HK-2 (cell line): ENCODE data around the gene SH2D3C.

ENCODE experiments used
- DNase-seq: peaks from one replicate; pipeline ENCODE4 v3.0.0-alpha.2; 2018; ENCODE audit not compliant: unreplicated experiment

The SH2D3C gene, protein sequence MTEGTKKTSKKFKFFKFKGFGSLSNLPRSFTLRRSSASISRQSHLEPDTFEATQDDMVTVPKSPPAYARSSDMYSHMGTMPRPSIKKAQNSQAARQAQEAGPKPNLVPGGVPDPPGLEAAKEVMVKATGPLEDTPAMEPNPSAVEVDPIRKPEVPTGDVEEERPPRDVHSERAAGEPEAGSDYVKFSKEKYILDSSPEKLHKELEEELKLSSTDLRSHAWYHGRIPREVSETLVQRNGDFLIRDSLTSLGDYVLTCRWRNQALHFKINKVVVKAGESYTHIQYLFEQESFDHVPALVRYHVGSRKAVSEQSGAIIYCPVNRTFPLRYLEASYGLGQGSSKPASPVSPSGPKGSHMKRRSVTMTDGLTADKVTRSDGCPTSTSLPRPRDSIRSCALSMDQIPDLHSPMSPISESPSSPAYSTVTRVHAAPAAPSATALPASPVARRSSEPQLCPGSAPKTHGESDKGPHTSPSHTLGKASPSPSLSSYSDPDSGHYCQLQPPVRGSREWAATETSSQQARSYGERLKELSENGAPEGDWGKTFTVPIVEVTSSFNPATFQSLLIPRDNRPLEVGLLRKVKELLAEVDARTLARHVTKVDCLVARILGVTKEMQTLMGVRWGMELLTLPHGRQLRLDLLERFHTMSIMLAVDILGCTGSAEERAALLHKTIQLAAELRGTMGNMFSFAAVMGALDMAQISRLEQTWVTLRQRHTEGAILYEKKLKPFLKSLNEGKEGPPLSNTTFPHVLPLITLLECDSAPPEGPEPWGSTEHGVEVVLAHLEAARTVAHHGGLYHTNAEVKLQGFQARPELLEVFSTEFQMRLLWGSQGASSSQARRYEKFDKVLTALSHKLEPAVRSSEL

DNA sequence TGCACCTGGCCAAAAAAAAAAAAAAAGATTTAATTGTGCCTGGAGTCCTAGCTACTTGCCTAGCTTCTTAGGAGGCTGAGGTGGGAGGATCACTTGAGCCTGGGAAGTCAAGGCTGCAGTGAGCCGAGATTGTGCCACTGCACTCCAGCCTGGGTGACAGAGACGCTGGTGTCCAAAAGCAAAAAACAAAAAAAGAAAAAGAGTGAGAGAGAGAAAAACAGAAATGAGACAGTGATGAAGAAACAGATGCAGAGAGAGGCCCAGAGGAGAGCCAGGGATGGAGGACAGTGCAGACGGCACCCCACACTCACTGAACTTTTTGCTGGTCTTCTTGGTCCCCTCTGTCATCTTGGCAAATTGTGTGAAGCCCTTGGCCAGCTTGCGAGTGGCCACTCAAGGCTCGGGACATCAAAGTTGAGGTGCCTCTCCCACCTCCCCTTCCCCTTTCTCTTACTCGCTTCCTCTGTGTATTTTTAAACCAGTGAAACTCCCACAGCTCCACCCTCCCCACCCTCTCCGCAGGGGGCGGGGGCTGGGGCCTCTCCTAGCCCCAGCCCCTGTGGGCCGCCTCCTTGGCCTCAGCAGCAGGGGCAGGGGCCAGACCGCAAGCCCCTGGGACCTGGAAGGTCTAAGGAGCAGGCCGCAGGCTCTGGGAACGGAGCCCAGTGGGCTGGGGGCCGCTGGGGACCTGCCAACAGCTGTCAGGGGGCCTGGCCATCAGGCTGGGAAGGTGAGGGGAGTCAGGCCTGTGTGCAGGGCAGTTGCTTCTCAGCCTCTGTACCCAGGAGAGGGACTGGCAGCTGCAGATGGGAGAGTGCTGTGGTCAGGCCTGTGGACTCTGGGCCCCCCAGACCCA, at the start of gene SH2D3C:
Gene SH2D3C (minus strand): TSS at position 387 of the 856 bp plus-strand sequence. CDS start 39 bp downstream, at position 348.
- DNase-seq: no peak

DNA sequence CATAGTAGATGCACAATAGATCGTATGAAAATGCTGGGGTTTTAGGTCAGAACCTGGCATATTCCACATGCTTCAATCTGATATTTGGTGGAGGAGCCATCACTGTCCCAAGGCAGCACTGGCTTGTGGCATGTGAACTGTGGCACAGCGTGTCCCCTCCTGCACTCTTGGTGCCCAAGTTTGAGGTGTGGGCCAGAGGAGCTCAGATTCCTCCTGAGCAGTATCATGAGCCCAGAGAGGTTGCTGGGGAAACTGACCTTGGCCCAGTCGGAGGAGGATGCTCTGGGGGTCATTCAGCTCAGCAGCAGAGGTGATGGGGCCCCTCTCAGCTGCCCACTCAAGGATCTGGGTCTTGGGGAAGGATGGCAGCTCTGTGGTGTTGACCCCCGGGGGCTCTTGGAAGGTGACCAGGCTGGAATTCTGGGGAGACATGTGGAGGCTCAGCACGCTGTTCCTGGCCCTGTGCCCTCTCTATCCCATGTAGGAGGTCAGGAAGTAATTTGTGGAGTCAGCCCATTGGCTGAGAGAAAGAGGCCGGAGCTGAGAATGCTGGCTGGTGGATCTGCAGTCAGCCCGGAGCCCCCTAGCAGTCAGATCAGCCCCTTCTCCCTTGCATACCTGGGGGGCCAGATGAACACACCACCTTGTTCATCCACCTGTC, 47.9 kb upstream of the SH2D3C start:
- DNase-seq: no peak

DNA sequence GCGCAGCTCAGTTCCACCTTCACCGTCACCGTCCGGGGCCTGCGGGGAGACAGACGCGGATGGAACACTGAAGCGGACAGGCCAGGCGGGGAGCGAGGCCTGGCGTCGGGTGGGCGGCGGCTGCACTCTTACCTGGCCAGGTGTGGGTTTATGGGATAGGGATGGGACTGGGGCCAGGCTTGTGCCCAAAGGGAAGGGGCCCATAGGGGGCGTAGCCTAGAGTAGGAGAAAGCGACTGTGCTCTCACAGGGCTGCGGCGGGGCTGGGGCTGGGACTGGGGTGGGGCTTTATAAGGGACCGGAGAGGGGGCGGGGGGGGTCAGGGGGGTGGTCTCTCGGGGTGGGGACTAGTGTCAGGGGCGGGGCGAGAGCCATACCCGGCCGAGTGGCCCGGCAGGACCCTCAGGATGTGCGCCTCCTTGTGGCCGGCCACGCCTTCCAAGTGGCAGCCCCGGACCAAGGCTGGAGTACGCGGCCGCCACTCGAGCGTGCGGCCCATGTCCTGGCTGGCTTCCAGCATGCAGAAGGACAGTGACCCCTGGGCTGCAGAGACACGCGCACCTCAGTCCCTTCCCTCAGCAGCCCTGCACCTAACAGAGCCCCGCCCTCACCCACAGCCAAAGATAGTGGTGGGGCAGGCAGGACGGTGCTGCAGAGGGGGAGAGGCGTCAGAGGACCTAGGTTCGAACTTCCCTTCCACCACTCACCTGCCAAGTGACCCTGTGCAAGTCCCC, 47.0 kb upstream of the SH2D3C start:
- DNase-seq: no peak

DNA sequence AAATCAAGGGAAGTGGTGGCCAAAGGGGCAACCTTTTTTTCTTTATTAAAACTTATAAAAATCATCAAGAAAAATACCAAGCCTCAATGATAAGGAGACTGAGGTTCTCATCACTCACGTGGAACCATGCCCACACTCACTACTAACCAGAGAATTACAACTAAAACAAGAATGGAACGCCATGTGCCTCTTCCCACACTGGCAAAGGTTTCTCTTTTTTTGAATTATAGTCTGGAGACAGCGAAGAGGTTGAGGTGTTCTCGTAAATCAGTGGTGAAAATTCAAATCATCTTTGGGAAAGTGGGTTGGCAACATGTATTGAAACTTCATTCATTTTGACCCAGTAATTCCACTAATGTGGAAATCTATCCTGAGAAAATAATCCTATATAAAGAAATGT, 43.6 kb upstream of the SH2D3C start:
- DNase-seq: no peak

DNA sequence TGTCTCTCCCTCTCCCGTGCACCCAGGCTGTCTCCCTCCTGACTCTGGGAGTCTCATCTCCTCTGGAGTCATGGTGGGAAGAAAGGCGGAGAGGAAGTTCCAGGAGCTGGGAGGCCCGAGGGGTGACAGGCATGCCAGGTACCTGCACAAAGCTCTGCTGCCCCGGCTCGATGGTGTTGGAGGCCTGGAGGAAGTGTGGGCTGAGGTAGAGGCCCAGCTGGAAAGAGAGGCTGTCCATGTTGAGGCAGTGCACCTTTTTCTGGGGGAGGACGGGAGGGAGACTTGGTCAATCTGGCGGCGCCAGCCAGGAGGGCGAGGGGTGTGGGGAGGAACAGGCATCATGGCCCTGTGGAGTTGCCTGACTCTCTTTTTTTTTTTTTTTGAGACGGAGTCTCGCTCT, 40.1 kb upstream of the SH2D3C start:
- no peak for DNase-seq

DNA sequence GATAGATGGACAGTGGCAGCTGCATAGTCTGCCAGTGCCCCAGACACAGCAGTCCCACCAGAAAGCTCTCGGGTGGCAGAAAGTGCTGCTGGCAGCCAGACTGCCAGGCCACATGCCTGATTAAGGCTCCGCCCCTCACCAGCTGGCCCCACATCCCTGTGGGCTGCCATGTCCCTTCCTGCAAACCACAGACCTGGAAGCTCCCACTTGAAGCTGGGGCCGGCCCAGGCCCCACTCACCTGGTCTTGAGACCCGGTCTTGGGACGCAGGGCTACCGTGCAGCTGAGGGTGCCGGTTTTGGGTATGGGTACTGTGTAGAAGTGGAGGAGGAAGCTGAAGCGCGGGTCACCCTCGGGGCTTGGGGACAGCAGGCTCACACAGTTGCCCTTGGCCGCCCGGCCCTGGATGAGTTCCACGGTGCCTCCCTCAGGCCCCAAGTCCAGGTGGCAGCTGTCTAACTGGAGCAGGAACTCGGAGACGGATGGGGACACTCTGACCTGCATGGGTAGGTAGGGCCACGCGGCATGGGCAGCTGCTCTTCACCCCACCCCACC, 39.5 kb upstream of the SH2D3C start:
- no peak for DNase-seq

DNA sequence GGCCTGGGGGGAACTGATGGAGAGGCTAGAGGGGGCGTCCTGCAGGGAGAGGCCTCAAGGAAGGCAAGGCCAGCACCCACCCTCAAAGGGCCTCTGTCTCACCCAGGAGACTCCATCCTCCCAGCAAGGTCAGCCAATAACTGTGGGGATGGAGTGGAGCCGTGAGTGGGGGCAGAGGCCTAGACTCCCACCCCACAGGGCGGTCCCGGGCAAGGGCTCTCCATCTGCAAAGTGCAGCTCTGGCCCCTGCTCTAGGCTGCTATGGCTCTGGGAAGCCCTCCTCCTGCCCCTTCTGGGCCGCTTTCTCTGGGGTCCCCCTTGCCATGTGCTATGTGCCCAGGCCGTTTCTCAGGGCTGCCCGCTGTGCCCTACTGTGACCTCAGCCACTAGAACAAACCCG, 38.3 kb upstream of the SH2D3C start:
- no peak for DNase-seq

DNA sequence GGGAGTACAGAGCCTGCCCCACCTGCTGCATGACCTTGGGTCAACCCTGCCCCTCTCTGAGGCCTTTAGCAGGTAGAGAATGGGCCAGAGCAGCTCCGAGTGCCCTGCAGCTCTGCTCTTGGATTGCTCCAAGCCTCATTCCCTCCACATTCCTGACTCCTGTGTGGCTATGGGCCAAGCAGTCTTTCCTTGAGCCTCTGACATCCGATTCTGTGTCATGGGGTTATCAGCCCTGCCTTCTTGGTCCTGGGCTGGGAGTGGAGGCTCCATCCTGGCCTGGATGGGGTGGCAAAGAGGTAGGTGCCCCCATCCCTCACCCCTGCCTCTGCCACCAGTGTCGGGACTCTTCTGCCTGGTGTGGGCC, 37.9 kb upstream of the SH2D3C start:
- DNase-seq: no peak

DNA sequence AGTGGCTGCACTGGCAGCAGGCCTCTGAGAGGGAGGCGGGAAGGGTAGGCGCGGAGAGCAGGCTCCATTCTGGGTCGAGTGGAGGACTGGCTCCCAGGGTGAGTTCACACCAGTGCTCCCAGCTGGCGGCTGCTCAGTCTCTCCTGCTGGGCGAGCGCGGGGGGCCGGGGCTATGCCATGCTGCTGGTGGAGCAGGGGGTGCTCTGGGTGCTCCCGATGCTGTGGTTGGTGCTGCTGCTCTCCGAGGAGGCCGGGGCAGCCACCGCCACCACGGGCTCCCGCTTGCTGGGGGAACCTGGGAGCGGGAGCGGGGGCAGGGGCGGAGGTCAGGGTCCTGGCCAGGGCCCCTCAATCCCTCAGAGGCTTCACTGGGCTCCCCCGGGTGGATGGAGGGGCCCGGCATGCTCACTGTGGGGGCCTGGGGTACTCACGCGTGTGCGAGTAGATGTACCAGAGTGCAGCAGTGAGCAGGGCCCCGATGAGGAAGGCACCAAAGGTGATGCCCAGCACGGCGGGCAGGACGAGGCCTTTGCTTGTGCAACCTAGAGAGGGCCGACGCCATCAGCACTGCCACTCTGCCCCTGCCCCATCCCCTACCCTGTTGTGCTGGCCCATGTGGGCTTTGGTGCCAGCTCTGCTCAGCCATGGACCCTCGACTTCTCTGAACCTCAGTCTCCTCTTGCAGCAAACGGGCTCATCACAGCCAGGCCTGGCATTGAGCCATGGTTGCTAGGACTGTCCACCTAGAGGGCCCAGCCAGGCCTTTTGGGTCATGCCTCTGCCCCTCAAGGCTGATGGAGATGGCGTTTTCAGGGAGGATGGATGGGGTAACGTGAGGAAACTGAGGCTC, 37.3 kb upstream of the SH2D3C start:
- no peak for DNase-seq

DNA sequence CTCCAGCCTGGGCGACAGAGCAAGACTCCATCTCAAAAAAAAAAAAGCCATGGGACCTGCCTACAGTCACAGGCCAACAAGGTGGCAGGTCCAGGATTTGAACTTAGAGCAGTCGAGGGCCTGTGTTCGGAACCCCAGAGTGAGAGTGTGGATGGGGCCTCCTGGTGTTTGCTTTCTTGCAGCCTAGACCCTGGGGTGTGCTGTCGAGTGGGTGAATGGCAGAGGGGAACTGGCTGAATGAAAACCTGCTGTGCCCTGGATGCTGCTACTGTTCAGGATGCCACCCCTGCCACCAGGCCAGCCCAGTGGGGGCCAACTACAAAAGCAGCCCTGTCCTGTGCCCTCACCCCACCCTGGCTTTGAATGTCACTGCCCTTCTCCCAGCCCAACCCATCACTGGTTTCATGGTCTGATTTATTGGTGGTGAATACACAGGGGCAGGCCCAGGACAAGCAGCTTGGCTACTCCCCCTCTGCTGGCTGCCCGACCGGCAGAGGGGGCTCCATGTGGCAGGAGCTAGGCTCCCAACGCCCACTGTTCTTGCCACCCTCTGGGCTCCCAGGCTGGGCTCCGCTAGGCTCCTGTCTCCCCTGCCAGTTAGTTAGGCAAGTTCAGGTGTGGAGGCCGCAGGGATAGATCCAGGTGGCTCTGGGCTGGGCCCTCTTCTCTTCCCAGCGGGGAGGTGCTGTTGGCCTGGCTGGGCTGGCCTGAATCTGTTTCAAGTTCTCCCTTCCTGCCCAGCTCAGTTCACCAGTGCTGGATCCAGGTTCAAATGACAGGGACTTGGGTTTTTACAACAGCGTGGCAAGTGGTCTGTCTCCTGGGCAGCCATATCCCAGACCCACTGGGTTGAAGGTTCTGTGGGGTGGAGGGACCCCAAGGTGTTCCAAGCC, 36.4 kb upstream of the SH2D3C start:
- DNase-seq: no peak

DNA sequence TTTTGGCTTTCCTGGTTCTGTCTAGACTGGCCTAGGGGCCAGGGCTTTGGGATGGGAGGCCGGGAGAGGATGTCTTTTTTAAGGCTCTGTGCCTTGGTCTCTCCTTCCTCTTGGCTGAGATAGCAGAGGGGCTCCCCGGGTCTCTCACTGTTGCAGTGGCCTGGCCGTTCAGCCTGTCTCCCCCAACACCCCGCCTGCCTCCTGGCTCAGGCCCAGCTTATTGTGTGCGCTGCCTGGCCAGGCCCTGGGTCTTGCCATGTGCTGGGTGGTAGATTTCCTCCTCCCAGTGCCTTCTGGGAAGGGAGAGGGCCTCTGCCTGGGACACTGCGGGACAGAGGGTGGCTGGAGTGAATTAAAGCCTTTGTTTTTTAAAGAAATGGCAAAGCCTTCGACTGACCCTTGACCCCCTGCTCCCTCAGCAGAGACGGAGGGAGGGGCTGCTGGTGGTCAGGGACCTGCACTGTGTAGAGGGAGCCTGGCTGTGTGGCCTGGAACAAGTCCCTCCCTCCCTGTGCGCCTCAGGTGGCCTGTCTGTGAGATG, 35.3 kb upstream of the SH2D3C start:
- DNase-seq: no peak

DNA sequence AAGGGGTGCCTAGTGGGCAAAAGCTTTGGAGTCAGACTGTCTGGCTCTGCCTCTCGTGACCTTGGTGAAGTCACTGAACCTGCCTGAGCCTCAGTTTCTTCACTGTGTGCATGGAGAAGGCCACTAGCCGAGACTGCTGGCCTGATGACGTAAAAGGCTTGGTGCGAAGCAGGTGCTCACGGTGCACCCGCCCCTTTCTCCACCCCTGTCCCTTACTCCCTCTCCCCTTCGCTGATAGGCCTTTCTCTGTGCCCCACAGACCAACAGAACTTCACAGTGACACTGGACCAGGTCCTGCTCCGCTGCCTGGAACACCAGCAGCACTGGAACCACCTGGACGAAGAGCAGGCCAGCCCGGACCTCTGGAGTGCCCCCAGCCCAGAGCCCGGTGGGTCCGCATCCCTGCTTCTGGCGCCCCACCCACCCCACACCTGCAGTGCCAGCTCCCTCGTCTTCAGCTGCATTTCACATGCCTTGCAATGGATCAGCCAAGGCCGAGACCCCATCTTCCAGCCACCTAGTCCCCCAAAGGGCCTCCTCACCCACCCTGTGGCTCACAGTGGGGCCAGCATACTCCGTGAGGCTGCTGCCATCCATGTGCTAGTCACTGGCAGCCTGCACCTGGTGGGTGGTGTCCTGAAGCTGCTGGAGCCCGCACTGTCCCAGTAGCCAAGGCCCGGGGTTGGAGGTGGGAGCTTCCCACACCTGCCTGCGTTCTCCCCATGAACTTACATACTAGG, 34.6 kb upstream of the SH2D3C start:
- DNase-seq: no peak

DNA sequence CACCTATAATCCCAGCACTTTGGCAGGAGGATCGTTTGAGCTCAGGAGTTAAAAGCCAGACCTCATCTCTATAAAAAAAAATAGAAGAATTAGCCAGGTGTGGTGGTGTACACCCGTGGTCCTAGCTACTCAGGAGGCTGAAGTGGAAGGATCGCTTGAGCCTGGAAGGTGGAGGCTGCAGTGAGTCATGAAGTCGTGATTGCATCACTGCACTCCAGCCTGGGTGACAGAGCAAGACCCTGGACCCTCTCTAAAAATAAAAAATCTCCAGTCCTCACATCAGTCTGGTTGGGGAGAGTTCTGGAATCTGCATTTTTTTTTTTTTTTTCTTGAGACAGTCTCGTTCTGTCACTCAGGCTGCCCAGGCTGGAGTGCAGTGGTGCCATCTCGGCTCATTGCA, 33.5 kb upstream of the SH2D3C start:
- no peak for DNase-seq

DNA sequence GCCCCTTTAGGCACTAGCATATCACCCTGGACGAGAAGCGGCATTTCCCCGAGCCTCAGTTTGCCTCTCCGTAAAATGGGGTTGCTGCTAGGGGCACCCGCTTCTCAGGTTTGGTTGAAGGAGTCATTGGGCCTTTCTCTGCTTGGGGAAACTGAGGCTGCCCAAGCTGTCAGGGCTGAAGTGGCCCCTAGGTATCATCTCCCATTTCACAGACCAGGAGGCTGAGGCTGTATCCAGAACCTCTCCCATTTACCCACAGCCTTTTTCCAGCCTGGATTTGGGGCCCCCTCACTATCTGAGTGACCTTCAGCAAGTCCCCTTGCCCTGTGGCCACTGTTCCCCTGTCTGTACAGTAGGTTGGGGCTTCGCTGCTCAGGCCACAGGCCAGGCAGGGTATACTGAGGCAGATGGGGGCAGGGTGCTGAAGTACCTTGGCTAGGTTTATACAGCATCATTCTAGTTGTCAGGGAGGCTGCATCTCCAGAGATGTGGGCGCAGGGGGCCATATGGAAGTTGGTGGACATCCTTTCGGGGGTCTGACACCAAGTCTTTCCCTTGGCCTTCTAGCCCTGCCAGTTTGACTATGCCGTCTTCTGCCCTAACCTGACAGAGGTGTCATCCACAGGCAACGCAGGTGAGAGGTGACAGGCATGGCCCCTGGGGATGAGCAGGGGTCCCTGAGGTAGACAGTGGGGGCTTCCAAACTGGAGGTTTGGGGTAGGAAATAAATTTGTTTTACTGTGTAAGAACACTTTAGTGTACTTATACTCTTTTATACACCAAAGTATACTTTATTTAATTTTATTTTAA, 32.1 kb upstream of the SH2D3C start:
- no peak for DNase-seq

DNA sequence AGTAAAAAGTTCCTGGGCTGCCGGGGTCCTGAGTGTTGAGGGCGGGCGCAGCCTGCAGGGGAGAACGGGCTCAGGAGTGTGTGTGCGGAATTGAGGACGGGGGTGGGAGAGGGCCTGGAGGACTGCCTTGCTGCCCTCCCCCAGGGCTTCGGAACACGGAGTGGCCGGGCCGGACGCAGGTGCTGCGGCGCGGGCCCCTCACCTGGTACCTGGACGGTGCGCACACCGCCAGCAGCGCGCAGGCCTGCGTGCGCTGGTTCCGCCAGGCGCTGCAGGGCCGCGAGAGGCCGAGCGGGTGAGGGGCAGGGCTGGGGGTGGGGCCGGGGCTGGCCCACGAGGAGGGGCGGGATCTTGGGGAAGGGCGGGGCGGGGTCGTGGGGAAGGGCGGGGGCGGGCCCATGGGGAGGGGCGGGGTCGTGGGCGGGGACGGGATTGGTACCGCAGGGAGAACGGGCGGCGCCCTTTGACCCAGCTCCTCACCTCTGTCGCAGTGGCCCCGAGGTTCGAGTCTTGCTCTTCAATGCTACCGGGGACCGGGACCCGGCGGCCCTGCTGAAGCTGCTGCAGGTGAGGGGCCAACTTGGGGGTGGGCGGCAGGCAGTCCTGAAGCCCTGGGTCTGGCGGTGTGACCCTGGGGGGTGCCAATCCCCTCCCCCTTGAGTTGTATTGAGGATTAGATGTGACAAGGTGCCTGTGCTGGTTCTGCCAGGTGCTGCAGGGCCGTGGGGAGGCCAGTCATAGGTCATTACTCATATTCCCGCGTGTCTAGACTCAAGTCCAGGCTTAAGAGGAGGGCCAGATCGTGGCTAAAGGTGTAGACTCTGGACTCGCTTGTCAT, 31.3 kb upstream of the SH2D3C start:
- no peak for DNase-seq

DNA sequence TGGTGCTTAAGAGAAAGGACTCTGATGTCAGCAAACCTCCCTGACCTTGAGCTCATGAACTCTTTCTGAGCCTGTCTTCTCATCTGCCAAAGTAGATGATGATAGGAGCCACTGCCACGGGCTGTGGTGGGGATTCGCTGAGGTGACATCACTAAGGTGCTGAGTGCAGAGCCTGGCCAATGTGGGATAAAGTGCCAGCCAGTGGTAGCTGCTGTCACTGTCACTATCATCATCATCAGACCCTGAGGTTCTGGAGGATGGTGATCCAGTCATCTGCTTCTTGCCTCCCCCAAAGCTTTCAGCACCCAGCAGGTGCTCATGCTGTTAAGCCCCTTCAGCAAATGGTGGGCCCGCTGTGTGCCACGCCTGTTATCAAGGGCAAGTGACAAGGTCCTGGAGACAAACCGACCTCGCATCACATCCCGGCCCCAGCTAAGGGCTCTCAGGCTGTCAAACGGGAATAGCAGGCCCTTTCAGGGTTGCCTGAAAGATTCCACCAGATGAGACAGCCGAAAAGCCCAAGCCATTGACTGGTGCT, 30.6 kb upstream of the SH2D3C start:
- DNase-seq: no peak
